HG03103 (cell line): ENCODE data around the gene CIAO3.

Experiments
- ATAC-seq: cut with Tn5 transposase; IDR thresholded peaks from one replicate; pipeline ENCODE4 v1.9.1; 2021; ENCODE audit warnings: low read depth; ENCODE audit not compliant: unreplicated experiment

Gene CIAO3

DNA sequence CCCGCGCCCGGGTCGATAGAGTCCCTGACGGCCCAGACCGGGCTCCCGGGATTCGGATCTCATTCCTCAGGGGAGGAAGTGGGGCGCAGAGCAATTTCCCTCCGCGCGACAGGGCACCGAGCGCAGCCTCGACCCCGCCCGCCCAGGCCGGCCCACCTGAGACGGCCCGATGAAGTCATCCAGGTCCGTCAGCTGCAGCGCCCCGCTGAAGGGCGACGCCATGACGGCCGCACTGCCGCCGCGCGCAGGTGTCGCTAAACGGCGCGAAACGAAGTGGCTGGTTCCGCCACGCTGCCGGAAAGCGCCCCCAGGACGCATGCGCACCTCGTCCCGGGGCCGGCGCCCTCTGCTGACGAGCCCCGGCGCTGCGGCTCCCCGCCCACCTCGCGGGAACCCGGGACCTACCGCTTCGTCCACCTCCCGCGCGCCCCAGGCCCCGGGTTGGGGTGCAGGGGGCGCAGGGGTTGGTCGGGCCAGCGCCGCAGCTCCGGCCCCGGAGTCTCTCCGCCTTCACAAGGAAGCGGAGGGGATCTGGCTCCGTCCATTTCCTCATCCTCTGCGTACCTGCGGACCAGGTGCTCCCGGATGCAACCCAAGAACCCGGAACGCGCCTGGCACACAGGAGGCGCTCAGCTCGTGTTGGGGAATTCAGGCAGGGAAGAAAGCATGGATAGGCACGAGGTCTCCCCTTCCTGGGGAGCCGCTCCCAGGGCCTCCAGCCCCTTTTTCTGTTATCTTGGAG is at the start of gene CIAO3:
Gene CIAO3 (minus strand): TSS at position 234 of the 742 bp plus-strand sequence. CDS start 12 bp downstream, at position 222.
- ATAC-seq: peak; percentile 54

DNA sequence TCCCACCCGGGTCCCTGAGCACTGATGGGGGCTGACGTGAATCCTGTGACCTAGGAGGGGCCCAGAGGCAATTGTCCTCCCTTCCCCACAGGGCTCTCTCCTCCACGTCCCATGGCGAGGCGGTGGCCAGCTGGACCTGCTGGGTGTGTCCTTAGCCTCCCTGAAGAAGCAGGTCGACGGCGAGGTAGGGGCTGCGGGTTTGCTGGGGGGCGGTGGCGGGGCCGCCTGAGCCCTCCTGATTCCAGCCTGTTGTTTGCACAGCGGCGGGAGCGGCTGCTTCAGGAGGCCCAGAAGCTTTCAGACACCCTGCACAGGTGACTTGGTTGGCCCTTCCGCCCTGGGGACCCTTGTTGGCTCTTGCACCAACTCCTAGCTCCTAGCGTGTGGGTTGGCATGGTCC is 49.3 kb upstream of the CIAO3 start:
- no peak for ATAC-seq

DNA sequence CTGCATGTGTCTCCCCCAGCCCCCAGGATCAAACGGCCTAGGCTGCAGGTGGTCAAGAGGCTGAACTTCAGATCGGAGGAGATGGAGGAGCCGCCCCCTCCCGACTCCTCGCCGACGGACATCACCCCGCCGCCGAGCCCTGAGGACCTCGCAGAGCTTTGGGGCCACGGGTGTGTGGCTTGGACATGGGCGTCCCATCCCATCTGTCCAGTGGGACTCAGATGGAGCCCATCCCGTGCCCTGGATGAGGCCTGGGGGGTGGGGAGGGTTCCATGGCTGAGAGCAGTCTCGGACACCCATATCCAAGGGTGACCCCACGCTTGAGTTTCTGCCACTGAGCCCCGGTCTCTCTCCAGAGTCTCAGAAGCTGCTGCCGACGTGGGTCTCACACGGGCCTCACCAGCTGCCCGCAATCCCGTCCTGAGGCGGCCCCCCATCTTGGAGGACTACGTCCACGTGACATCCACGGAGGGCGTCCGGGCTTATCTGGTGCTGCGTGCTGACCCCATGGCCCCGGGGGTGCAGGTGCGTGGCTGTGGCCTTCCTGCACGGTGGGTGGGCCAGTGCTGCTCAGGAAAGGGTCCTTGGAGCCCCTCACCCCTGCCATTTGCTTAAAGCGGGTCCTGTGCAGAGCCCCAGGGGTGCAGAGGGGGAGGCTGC is 48.5 kb upstream of the CIAO3 start:
- ATAC-seq: no peak

DNA sequence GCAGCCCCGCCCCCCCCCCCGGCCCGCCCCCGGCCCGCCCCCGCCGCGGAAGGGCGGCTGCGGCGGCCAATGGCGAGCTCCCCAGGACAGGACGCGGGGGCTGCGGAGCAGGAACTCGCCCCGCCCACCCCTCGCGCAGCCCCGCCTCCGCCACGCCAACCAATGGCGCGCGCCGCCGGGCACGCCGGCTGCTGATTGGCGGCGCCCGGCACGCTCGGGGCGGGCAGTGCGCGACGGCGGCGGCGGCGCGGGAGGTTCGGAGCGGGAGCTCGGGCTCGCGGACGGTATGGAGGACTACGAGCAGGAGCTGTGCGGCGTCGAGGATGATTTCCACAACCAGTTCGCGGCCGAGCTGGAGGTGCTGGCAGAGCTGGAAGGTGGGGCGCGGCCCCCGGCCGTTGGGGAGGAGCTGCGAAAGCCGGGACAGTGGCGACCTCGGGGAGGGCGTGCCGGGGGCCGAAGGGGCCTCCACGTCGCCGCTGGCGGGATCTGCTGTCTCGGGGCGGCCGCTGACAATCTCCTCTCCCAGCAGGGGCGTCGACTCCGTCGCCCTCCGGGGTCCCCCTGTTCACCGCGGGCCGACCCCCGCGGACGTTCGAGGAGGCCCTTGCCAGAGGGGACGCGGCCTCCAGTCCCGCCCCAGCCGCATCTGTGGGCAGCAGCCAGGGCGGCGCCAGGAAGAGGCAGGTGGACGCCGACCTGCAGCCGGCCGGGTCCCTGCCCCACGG is 47.8 kb upstream of the CIAO3 start, which contains the start of gene CHTF18:
Gene CHTF18 (plus strand): TSS at position 222 of the 728 bp plus-strand sequence. CDS start 65 bp downstream, at position 287.
- ATAC-seq: peak; percentile 75

- ATAC-seq: peak; percentile 18
Observed at GRCh38 chr16:787978-788398, 47.2 kb upstream of the CIAO3 start, which contains the start of gene RPUSD1. Gene RPUSD1, minus strand, starts transcription at chr16:788381. Its CDS starts 644 bp downstream, at chr16:787737.

DNA sequence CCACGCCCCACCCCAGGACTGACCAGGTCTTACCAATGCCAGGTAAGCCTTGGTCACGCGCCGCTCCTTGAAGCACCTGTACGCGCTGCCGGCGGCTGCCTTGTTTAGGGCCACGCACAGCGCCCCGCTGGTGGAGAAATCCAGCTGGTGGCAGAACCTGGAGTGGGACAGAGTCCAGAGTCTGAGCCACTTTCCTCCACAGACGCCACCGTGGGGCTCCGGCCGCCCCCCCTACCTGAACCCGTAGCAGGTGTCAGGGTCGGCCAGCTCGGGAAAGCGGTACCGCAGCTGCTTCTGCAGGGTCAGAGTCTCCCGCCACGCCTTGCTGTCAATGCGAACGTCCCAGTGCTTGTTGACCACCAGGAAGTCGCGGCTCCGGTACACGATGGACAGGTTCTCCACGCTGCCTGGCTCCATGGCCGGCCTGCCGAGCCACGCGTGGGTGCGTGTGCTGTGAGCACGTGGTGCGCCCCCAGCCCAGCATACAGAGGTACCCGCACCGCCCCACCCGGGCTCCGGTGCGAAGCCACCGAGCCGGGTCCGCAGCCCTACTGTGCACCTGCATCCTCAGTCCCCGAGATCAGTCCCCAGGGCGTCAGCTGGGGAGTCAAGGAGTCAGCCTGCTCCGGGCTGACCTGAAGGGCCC is 46.6 kb upstream of the CIAO3 start:
- peak; percentile 8 for ATAC-seq

GRCh38 chr16:785563-786535 is 45.1 kb upstream of the CIAO3 start:
- ATAC-seq: no peak

DNA sequence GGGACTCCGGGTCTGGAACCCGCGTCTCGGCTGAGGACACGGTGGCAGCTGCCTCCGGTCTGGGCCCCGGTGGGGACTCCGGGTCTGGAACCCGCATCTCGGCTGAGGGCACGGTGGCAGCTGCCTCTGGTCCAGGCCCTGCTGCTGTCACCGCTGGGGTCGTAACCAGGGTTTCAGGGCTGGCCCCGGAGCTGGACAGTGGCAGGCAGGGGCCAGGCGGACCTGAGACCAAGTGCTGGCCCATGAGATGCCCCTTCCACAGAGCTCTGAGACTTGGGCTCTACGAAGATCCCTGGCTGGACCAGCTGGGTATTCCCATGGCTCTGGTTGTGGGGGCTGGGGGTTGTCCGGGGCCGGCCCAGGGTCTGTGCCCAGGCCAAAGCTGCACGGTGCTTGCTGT is 43.6 kb upstream of the CIAO3 start:
- no peak for ATAC-seq

- ATAC-seq: no peak
Observed at GRCh38 chr16:783404-784161, 42.8 kb upstream of the CIAO3 start.

GRCh38 chr16:782766-783403 is 42.1 kb upstream of the CIAO3 start:
- ATAC-seq: no peak

DNA sequence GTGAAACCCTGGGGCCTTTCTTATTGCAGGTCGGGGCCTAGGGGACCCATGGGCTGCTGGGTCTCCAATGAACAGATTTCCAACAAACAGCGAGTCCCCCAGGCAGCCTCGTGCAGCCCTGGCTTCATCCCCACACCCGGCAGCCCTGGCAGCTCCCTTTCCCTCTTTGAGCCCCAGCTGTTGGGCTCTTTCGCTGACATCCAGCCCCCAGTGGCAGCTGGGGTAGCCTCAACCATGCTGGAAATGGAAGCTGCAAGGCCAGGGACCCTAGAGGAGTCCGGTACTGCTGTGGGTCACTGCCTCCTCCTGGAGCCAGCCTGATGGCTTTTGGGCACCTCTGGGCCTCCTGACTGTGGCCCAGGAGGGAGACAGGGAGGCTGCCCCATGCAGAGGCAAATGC is 41.5 kb upstream of the CIAO3 start:
- no peak for ATAC-seq

GRCh38 chr16:781346-782010 is 40.7 kb upstream of the CIAO3 start:
- no peak for ATAC-seq

DNA sequence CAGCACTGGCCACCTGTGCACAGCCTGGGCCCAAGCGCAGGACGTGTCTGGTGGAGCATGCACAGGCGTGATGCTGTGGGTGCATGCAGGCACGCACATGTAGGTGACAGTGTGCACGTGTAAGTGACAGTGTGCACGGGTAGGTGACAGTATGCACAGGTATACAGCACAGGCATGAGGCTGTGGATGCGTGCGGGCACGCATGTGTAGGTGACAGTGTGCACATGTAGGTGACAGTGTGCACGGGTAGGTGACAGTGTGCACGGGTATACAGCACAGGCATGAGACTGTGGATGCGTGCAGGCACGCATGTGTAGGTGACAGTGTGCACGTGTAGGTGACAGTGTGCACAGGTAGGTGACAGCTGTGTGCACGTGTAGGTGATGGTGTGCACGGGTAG is 39.5 kb upstream of the CIAO3 start:
- ATAC-seq: no peak

- no peak for ATAC-seq
Observed at GRCh38 chr16:779561-779960, 38.8 kb upstream of the CIAO3 start.

DNA sequence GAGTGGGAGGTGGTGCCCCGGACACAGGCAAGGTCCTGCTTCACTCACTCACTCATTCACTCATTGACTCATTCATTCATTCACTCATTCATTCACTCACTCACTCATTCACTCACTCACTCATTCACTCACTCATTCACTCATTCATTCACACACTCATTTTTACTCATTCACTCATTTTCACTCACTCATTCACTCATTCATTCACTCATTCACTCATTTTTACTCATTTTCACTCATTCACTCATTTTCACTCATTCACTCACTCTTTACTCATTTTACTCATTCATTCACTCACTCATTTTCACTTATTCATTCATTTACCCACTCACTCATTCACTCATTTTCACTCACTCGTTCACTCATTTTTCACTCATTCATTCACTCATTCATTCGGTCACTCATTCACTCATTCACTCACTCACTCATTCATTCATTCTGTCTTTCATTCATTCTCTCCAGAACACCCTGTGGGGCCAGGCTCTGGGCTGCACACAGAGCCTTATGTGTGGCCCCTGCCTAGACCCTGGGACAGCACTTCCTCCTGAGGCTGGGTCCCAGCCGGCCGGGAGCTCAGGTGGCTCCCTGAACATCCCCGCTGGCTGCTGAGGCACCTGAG is 38.2 kb upstream of the CIAO3 start:
- ATAC-seq: no peak

- no peak for ATAC-seq
Observed at GRCh38 chr16:778447-778846, 37.6 kb upstream of the CIAO3 start.

GRCh38 chr16:777826-778225 is 37.0 kb upstream of the CIAO3 start:
- no peak for ATAC-seq
